Ovary (tissue), 9 donors: ENCODE results near the gene KDM2A. TPM values are rescaled to one million over a fixed set of nuclear protein-coding genes. Genes with fewer than 3 reads are reported as not detected.

Experiments
- DNase-seq, 5 donors: peaks; one replicate each; pipeline ENCODE4 v3.0.0-alpha.2; 2019 to 2020
- H3K27ac ChIP-seq, 2 donors: fragments of 200-600 bp; one replicate each; pipeline versions ENCODE4 v1.5.1 to v1.8.0; 2019 to 2022
- H3K27me3 ChIP-seq: fragments of 200-600 bp; one replicate; pipeline ENCODE4 v1.8.0; 2022
- H3K36me3 ChIP-seq: fragments of 200-600 bp; sonication (generic); one replicate; pipeline ENCODE4 v1.5.1; 2019
- H3K4me1 ChIP-seq: one replicate; pipeline ENCODE4 v1.8.1; 2013; ENCODE audit warnings: mild to moderate bottlenecking, moderate library complexity; ENCODE audit not compliant: insufficient read depth
- H3K4me3 ChIP-seq: fragments of 200-600 bp; sonication (generic); one replicate; pipeline ENCODE4 v1.5.1; 2017
- H3K9me3 ChIP-seq, 2 donors: fragments of 200-600 bp in 1 of 2; sonication (generic) in 1 of 2; one replicate each; pipeline versions ENCODE4 v1.5.1 to v1.8.1; 2013 to 2019; ENCODE audit warnings: mild to moderate bottlenecking in 1 of 2, moderate library complexity in 1 of 2
- EP300 ChIP-seq: sonication (generic); formaldehyde crosslinking; IDR thresholded peaks from one replicate; pipeline ENCODE4 v1.6.1; 2017; ENCODE audit warnings: antibody characterized with exemption
- POLR2A ChIP-seq: fragments of 450-650 bp; IDR thresholded peaks from one replicate; pipeline ENCODE4 v1.6.1; 2017; ENCODE audit warnings: antibody characterized with exemption, mild to moderate bottlenecking, moderate library complexity
- WGBS, 3 donors: extraction: QIAGEN DNeasy Blood & Tissue Kit in 1 of 3; methylation state at CpG; one replicate each; pipeline versions ENCODE4 v1.1.5 to v1.1.7; 2013 to 2017; 5-methylcytosine and 5-hydroxymethylcytosine counted together
- intact Hi-C, 4 donors: fragments of 100-400 bp; cut with DNase I; formaldehyde crosslinking; loops; one replicate each; pipeline versions ENCODE4 v1.11.0 to v1.15.1; 2022 to 2023
- polyA plus RNA-seq, 2 donors: library from polyadenylated mRNA; stranded (reverse); fragments of 200-250 nt in 1 of 2; fragments of 350-450 nt in 1 of 2; fragmentation: Illumina TruSeq in 1 of 2; extraction: RNeasy Lipid Tissue Mini Kit (QIAGEN cat#74804) in 1 of 2; gene quantifications; one replicate each; pipeline ENCODE4 v1.2.3, GENCODE V29; 2013 to 2014
- total RNA-seq, 7 donors: library from RNA; depleted of rRNA in 2 of 7; stranded (reverse); fragments of >200 nt in 2 of 7; fragmentation: NEBNext Ultra II Directional in 3 of 7; extraction: Animal tissue kit (Norgen Biotek cat#: 25700) in 3 of 7; gene quantifications; one replicate each; pipeline versions ENCODE4 v1.1.0 to v1.2.4, GENCODE V29; 2016 to 2023
- TF ChIP-seq, protein P1 (sequence below), 3 donors: fragments of 450-650 bp in 2 of 3; fragments of 200-600 bp in 1 of 3; IDR thresholded peaks; one replicate each; pipeline versions ENCODE4 v1.5.1 to v1.8.0; 2016 to 2022; ENCODE audit warnings: antibody characterized with exemption in 3 of 3, mild to moderate bottlenecking in 1 of 3
- donor health status: DM: no; HTN: no; CAD: no; lungs with moderate emphysema.
- donor health status: DM: no; HTN: no; CAD: no.
- donor health status: Bipolar disorder and iron deficiency.
- donor health status: DM: yes; HTN: yes; CAD: no.
- donor health status: DM: no; HTN: no; CAD: no.
- donor health status: DM: yes; HTN: yes; CAD: no.

Gene KDM2A
- total and polyA plus RNA-seq, 9 donors: 33.5 to 76.9 (median 53.0) TPM

DNA sequence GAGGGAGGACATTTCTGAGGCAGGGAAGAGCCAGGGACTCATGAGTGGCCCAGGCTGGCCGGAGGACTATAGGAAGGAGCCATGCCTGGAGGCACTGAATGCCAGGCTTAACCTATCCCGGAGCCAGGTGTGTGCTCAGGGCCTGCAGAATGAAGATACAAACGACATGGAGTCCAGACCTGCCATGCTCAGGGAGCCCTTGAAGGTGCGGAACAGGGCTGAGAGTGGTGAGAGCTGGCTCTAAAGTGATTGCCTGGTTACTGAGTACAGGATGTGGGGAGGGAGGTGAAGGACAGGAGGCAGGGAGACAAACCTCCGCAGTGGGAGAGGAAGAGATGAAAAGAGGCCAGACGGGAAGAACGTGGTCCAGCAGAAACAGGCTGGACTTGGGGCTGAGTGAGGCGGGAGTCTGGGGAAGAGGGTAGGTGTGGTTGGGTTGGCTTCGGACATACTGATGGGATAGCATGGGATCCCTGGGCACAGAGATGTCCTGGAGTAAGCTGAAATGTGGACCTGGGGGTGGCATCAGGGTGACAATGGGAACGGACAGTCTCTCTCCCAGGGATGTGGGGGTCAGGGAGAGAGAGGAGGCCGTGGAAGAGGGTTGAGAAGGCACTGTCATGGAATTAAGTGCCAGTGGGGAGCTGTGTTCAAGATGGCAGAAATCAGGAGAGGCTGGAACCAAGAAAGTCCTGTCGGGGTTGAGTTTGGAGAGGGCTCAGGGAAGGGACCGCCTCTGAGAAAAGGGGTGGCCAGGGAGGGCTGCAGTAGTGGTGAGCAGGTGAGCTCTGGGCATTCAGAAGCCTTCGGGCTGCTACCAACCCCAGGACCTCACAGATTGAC, 168.5 kb downstream of the KDM2A start:
- TF ChIP-seq POLR2A (no peak), EP300 (no peak)
- TF ChIP-seq, protein P1, sequence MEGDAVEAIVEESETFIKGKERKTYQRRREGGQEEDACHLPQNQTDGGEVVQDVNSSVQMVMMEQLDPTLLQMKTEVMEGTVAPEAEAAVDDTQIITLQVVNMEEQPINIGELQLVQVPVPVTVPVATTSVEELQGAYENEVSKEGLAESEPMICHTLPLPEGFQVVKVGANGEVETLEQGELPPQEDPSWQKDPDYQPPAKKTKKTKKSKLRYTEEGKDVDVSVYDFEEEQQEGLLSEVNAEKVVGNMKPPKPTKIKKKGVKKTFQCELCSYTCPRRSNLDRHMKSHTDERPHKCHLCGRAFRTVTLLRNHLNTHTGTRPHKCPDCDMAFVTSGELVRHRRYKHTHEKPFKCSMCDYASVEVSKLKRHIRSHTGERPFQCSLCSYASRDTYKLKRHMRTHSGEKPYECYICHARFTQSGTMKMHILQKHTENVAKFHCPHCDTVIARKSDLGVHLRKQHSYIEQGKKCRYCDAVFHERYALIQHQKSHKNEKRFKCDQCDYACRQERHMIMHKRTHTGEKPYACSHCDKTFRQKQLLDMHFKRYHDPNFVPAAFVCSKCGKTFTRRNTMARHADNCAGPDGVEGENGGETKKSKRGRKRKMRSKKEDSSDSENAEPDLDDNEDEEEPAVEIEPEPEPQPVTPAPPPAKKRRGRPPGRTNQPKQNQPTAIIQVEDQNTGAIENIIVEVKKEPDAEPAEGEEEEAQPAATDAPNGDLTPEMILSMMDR (IDR thresholded peaks at IDR 0.05): no peak
- no peaks in the 10 kb centered on the region for H3K27me3 ChIP-seq
- peak overlapping the region; percentile 89 for H3K4me3 ChIP-seq
- H3K27ac ChIP-seq: peak overlapping the region; percentile 57 to 96
- 63 to 71% (median 66%) methylated on average over 14 of the region's 14 CpGs for WGBS, 3 donors
- peak in 2 of 5 donors; percentile 35 to 39 for DNase-seq
- intact Hi-C loops: no loop called here
- no peaks in the 10 kb centered on the region for H3K36me3 ChIP-seq
- H3K9me3 ChIP-seq: no peaks in the 10 kb centered on the region
- peaks cover 7% of the 10 kb centered on the region for H3K4me1 ChIP-seq

DNA sequence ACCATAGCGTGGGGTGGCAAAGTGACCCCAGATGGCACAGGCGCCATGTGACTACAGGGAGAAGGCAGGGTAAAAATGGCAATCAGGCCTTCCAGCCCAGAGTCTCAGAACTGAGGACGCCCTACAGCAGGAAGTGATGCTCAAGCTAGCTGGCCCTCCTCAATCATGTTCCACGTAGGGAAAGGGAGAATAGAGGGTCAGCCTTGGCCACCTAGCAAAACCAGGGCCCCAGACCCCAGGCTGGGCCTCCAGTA, 169.1 kb downstream of the KDM2A start:
- Histone ChIP-seq H3K36me3 (no peaks in the 10 kb centered on the region), H3K9me3 (no peaks in the 10 kb centered on the region), H3K27me3 (no peaks in the 10 kb centered on the region), H3K4me3 (peak overlapping the region; percentile 89), H3K27ac (peak overlapping the region; percentile 57 to 96), H3K4me1 (peaks cover 7% of the 10 kb centered on the region)
- TF ChIP-seq EP300 (no peak), POLR2A (no peak)
- TF ChIP-seq, protein P1 (IDR thresholded peaks at IDR 0.05): no peak
- no peak for DNase-seq
- 38 to 48% (median 39%) methylated on average over 4 of the region's 4 CpGs for WGBS, 3 donors
- intact Hi-C loops: no loop called here

DNA sequence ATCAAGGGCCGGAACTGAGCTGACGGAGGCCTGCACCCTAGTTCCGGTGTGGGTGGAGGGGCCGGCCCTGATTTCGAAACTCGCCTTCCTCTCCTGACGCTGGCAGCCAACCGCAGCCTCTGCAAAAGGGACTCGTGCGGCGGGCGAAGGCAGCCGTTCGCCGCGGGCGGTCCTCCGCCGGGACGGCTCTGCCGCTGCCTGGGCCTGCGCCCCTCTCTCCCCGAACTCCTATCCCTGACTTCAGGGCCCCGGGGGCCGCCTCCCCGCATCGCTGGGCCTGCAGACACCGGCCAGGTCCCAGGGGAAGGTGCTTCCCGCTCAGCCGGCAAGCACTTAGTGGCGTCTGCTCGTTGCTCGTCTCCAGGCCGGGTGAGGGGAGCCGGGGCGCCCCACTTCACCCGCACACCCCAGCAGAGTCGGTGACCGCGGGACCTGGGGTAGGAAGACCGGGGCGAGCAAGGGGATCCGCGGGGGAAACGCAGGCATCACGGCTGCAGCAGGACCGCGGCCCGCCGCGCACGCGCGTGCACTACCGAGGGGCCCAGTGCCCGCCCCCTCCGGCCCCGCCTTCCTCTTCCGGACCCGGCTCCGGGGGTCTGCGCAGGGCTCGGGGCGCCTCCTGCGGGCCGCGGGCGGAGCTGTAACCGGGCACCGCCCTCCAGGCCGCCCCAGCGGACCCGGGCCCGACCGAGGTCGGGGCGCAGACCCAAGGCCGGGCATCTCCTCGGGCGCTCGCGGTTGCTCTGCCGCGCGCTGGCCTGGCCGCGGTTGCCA, 169.6 kb downstream of the KDM2A start:
- Histone ChIP-seq H3K4me1 (peaks cover 7% of the 10 kb centered on the region), H3K9me3 (no peaks in the 10 kb centered on the region), H3K36me3 (no peaks in the 10 kb centered on the region), H3K4me3 (peak overlapping the region; percentile 89), H3K27me3 (no peaks in the 10 kb centered on the region), H3K27ac (peak overlapping the region; percentile 57 to 96)
- WGBS, 3 donors: 0 to 1% (median 1%) methylated on average over 61 to 87 of the region's 87 CpGs
- TF ChIP-seq, protein P1 (IDR thresholded peaks at IDR 0.05): peak in 2 of 3 donors; percentile 54 to 75
- TF ChIP-seq EP300: no peak
- TF ChIP-seq POLR2A: peak; percentile 56
- intact Hi-C loops: no loop called here
- peak; percentile 87 to 94 (median 90) for DNase-seq

DNA sequence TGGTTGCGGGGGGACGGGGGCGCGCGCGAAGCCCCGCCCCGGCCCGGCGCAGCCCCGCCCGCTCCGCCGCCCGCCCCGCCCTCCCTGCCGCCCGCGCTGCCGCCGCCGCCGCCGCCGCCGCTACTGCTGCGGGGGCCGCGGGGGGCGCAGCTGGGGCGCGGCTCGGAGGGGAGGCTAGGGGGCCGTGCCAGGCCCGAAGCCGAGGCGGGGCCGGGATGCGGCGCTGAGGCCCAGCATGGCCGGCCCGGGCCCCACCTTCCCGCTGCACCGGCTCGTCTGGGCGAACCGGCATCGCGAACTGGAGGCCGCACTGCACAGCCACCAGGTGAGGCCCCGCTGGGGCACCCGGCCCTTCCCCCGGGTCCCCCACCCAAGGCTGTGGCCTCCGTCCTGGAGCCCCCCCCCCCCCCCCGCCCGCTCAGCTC, 170.2 kb downstream of the KDM2A start, which contains the start of gene ANKRD13D:
Gene ANKRD13D (plus strand): TSS at position 78 of the 425 bp plus-strand sequence. CDS start 158 bp downstream, at position 236.
- peak within 1 kb of the TSS; percentile 89 for H3K4me3 ChIP-seq
- TF ChIP-seq EP300 (no peak), POLR2A (no peak)
- TF ChIP-seq, protein P1 (IDR thresholded peaks at IDR 0.05): no peak
- no peak for DNase-seq
- no peaks in the 10 kb centered on the region for H3K36me3 ChIP-seq
- no peaks in the 10 kb centered on the region for H3K9me3 ChIP-seq
- peaks cover 7% of the 10 kb centered on the region for H3K4me1 ChIP-seq
- H3K27me3 ChIP-seq: no peaks in the 10 kb centered on the region
- peak within 1 kb of the TSS; percentile 57 to 96 for H3K27ac ChIP-seq
- 0 to 1% methylated on average over 22 to 56 of the region's 56 CpGs; no CpG with 5 or more reads in 1 of the 3 donors for WGBS, 3 donors
- intact Hi-C loops: no loop called here
